ENCODE measurements around the gene TET3. TPM values are rescaled to one million over a fixed set of nuclear protein-coding genes. Genes with fewer than 3 reads are reported as not detected.

Gene TET3
- total and polyA plus RNA-seq, 2 donors (not counting 3 experiments of a cell fraction or from before 2014, with no cell fraction given), result 3.4 to 15.6 TPM

DNA sequence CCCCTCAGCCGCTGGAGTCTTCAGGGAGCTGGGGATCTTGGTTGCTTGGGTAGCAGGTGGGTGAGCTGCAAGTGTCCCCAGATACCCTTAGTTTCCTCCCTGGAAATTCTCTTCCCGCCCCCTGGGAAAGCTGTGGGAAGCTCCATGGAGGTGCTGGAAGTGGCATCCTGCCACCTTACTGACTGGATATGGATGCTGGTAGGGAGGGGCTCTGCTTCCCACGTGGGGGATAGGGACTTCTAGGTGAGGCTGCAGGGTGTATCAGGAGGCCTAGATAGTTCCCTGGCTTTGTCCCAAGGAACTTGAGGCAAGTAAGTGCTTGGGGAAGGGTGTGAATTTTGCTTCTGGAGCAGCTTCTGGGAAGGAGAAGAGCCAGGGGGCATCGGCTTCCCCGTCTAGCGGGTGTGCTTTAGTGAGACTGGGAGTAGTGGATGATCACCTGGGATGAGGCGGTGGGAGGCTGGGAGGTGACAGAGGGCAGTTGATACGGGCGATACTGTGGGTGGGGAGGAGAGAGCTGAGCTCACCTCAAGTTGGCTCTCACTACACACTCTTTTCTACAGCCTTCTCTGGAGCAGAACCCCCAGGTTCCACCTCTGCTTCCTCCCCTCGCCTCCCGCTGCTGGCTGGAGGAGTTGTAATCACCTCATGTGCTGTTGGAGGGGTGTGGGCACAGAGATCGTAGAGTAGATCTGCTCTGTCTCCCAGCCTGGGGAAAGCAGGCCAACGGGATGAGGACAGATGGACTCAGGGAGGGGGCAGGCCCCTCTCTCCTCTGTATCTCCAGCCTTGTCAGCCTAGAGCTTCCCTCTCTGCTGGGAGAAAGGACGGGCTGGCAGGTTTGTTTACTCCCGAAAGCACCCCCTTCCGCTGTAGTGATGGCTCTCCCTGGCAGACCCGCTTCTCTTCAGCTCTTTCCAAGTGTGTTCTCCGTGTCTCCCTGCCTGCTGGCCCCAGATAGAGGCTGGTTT lies 19.8 kb downstream of the TET3 start:
- H3K79me2 ChIP-seq (ENCODE audit: control insufficient read depth, insufficient read depth, low read length), result peaks cover 9% of the 10 kb centered on the region
- H3K9ac ChIP-seq (replicated peaks; ENCODE audit: extremely low read depth, insufficient read depth, low read length), result no peak overlapping the region
- TF ChIP-seq CTCF (IDR thresholded peaks at IDR 0.05; ENCODE audit: extremely low read depth in 1 of 2, insufficient read depth in 1 of 2, low read depth in 1 of 2, low read length in 2 of 2) (no peak), FOS (IDR thresholded peaks at IDR 0.05; ENCODE audit: borderline replicate concordance, insufficient read depth, low read length) (no peak)
- no peak overlapping the region for H3K4me3 ChIP-seq (replicated peaks in 1 of 3; ENCODE audit: insufficient read depth in 1 of 3, low read depth in 1 of 3, low read length in 3 of 3)
- intact Hi-C loops (cut with micrococcal nuclease), result loop anchor here (5.0 kb wide), 1 partner anchor 103 kb away; no protein-coding TSS in a partner anchor
- H3K36me3 ChIP-seq (ENCODE audit: control insufficient read depth in 2 of 2, extremely low read depth in 1 of 2, insufficient read depth in 2 of 2, low read length in 2 of 2), result peaks cover 0 to 2% of the 10 kb centered on the region in 2 experiments
- no peaks in the 10 kb centered on the region for H3K9me1 ChIP-seq (replicated peaks; ENCODE audit: control insufficient read depth, extremely low read depth, insufficient read depth, low read length)
- BruUV-seq (replicated peaks), result no TSS peak
- H4K20me1 ChIP-seq (replicated peaks; ENCODE audit: control insufficient read depth, extremely low read depth, insufficient read depth, low read length), result no peaks in the 10 kb centered on the region
- POLR2A ChIA-PET, result no interaction called here
- CTCF ChIA-PET, result interaction anchor here (1.1 to 1.8 kb wide), 2 partner anchors 17 to 143 kb away, joined by 3 to 5 read pairs; no protein-coding TSS in a partner anchor
- dilution Hi-C loops (cut with MboI; ENCODE audit: extremely low pct_ligation_motif_present, low sequenced_read_pairs), result no loop called here
- DNase-seq (ENCODE audit: low read depth, low spot score) (no peak), FAIRE-seq (no peak)
- no peak overlapping the region for H3K27ac ChIP-seq (ENCODE audit: insufficient read depth, low read depth, low read length)
- no peak overlapping the region for H3K4me2 ChIP-seq (ENCODE audit: insufficient read depth, low read length)
- no peak overlapping the region for H2AFZ ChIP-seq (ENCODE audit: low read depth, low read length)
- H3K27me3 ChIP-seq (ENCODE audit: control insufficient read depth in 2 of 2, insufficient read depth in 2 of 2, low read length in 2 of 2), result no peaks in the 10 kb centered on the region
- peaks cover 9% of the 10 kb centered on the region for H3K4me1 ChIP-seq (ENCODE audit: control insufficient read depth, extremely low read depth, insufficient read depth, low read length)
- no peaks in the 10 kb centered on the region for H3K9me3 ChIP-seq (replicated peaks; ENCODE audit: control insufficient read depth, insufficient read depth, low read length)

GRCh38 chr2:74005786-74006185 lies 21.1 kb downstream of the TET3 start:
- dilution Hi-C loops (cut with MboI; ENCODE audit: extremely low pct_ligation_motif_present, low sequenced_read_pairs) (no loop called here), intact Hi-C loops (cut with micrococcal nuclease) (no loop called here)
- Histone ChIP-seq H3K27me3 (ENCODE audit: control insufficient read depth in 2 of 2, insufficient read depth in 2 of 2, low read length in 2 of 2) (no peaks in the 10 kb centered on the region), H3K27ac (ENCODE audit: insufficient read depth, low read depth, low read length) (no peak overlapping the region), H3K4me1 (ENCODE audit: control insufficient read depth, extremely low read depth, insufficient read depth, low read length) (peaks cover 9% of the 10 kb centered on the region), H3K4me2 (ENCODE audit: insufficient read depth, low read length) (no peak overlapping the region), H3K79me2 (ENCODE audit: control insufficient read depth, insufficient read depth, low read length) (peaks cover 8% of the 10 kb centered on the region), H3K9me1 (replicated peaks; ENCODE audit: control insufficient read depth, extremely low read depth, insufficient read depth, low read length) (no peaks in the 10 kb centered on the region), H3K4me3 (replicated peaks in 1 of 3; ENCODE audit: insufficient read depth in 1 of 3, low read depth in 1 of 3, low read length in 3 of 3) (no peak overlapping the region), H3K9me3 (replicated peaks; ENCODE audit: control insufficient read depth, insufficient read depth, low read length) (no peaks in the 10 kb centered on the region), H4K20me1 (replicated peaks; ENCODE audit: control insufficient read depth, extremely low read depth, insufficient read depth, low read length) (no peaks in the 10 kb centered on the region), H3K36me3 (ENCODE audit: control insufficient read depth in 2 of 2, extremely low read depth in 1 of 2, insufficient read depth in 2 of 2, low read length in 2 of 2) (peaks cover 0 to 2% of the 10 kb centered on the region in 2 experiments), H2AFZ (ENCODE audit: low read depth, low read length) (no peak overlapping the region), H3K9ac (replicated peaks; ENCODE audit: extremely low read depth, insufficient read depth, low read length) (no peak overlapping the region)
- no TSS peak for BruUV-seq (replicated peaks)
- ChIA-PET CTCF (no interaction called here), POLR2A (no interaction called here)
- no peak for FAIRE-seq
- DNase-seq (ENCODE audit: low read depth, low spot score), result no peak
- no peak for TF ChIP-seq POLR2A (IDR thresholded peaks at IDR 0.05; ENCODE audit: low read depth, low read length)
- TF ChIP-seq POLR2AphosphoS5 (IDR thresholded peaks at IDR 0.05; ENCODE audit: insufficient read depth, low read depth, low read length), result no peak
- TF ChIP-seq GATA2 (IDR thresholded peaks at IDR 0.05; ENCODE audit: insufficient read depth, insufficient read length, low read depth, low read length), result no peak
- TF ChIP-seq, protein P1, sequence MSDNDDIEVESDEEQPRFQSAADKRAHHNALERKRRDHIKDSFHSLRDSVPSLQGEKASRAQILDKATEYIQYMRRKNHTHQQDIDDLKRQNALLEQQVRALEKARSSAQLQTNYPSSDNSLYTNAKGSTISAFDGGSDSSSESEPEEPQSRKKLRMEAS (IDR thresholded peaks at IDR 0.05; ENCODE audit: insufficient read depth, insufficient read length), result no peak
- TF ChIP-seq MYC (IDR thresholded peaks at IDR 0.05; ENCODE audit: low read depth, low read length), result no peak
- no peak for TF ChIP-seq EZH2 (IDR thresholded peaks at IDR 0.05; ENCODE audit: borderline replicate concordance, low read depth, low read length, severe bottlenecking)
- no peak for TF ChIP-seq FOS (IDR thresholded peaks at IDR 0.05; ENCODE audit: borderline replicate concordance, insufficient read depth, low read length)
- no peak for TF ChIP-seq JUN (IDR thresholded peaks at IDR 0.05; ENCODE audit: borderline replicate concordance, insufficient read depth, insufficient read length, low read depth)
- no peak for TF ChIP-seq CTCF (IDR thresholded peaks at IDR 0.05; ENCODE audit: extremely low read depth in 1 of 2, insufficient read depth in 1 of 2, low read depth in 1 of 2, low read length in 2 of 2)

All from endothelial cell of umbilical vein (primary cell).